ENCODE data around the gene PEAR1.

The PEAR1 gene

GRCh38 chr1:156945881-156946661, 52.6 kb downstream of the PEAR1 start:
- H3K36me3 ChIP-seq (ENCODE audit: insufficient read depth, low read length) = peaks cover 31% of the 10 kb centered on the region
- H3K9me3 ChIP-seq (ENCODE audit: control insufficient read depth, insufficient read depth, low read length) = no peaks in the 10 kb centered on the region
- H3K9ac ChIP-seq (ENCODE audit: low read depth, low read length) = no peak overlapping the region
- H3K4me1 ChIP-seq (ENCODE audit: insufficient read depth, low read length) = no peaks in the 10 kb centered on the region

DNA sequence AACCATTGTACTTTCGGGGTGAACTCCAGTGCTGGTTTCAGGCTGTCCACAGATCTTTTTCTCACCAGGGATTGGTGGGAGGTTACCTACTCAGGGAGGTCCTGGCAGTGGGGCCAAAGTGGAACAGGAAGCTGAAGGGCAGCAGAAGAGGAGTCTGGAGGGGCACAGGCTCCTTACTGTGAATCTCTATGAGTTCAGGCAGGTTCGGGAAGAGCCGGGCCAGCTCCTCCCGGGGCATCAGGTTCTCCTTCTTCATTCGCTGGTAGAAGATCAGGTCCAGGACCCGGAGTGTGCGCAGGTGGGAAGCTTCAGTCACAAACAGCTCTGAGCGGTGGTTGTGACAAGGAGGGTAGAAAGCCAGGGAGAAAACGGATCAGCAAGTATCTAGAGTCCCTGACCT, 53.6 kb downstream of the PEAR1 start:
- H3K36me3 ChIP-seq (ENCODE audit: insufficient read depth, low read length) = peaks cover 31% of the 10 kb centered on the region
- no peaks in the 10 kb centered on the region for H3K9me3 ChIP-seq (ENCODE audit: control insufficient read depth, insufficient read depth, low read length)

DNA sequence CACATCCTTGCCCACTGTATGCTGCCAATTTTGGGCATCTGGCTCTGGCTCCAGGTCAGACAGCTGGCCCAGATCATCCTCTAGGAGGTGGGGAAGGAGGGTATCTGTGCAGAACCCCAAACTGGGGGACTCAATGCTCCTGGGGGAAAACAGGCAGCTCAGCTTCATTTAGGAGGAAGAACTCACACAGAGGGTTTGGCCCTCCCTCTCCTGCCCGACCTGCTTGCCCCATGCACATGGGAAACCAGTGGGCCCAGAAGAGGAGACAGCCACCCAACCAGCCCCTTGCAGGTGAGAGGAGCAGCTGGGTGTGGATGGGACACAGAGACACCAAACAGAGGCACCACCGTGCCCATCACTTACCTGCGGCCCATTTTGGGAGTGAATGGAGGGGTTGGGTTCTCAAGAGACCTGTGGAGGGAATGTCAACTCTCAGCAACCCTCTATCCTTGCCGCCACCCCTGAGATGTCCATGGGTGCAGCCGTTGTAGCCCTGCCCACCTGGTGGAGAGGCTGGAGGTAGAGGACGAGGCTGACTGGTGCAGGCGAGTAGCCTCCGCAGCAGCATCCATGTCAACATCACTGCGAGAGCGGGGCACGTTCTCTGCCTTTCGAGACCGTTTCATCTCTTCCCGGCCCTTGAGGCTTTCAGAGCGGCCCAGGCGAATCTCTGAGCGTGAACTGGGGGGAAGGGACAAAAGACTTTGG, 54.5 kb downstream of the PEAR1 start:
- Histone ChIP-seq H3K9me3 (ENCODE audit: control insufficient read depth, insufficient read depth, low read length) (no peaks in the 10 kb centered on the region), H3K9ac (ENCODE audit: low read depth, low read length) (no peak overlapping the region), H3K36me3 (ENCODE audit: insufficient read depth, low read length) (peaks cover 32% of the 10 kb centered on the region), H3K4me1 (ENCODE audit: insufficient read depth, low read length) (no peaks in the 10 kb centered on the region)

More for the DNA sequence above, 53.6 kb downstream of the PEAR1 start:
- no peaks in the 10 kb centered on the region for H3K4me1 ChIP-seq (ENCODE audit: insufficient read depth, low read length)
- H3K9ac ChIP-seq (ENCODE audit: low read depth, low read length) = no peak overlapping the region

DNA sequence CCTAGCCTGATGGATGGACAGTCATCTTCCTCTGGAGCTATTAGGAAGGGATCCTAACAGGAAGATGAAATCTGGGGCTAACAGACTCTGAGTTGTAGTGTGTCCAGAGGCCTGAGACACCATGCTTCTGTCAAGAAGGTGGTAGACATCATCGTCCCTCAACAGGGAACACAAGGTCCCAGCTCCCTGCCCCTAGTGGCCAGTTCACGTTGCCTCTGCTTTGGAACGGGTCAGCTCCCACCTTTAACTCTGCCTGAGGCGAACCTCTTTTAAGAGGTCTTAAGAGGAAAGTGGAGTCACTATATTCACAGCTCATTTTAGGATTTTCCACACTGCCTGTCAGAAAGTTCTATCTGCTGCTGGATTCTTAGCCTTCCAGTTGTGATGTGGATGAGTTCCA, 55.2 kb downstream of the PEAR1 start:
- Histone ChIP-seq H3K9me3 (ENCODE audit: control insufficient read depth, insufficient read depth, low read length) (no peaks in the 10 kb centered on the region), H3K4me1 (ENCODE audit: insufficient read depth, low read length) (no peaks in the 10 kb centered on the region), H3K36me3 (ENCODE audit: insufficient read depth, low read length) (peaks cover 30% of the 10 kb centered on the region), H3K9ac (ENCODE audit: low read depth, low read length) (no peak overlapping the region)

- Histone ChIP-seq H3K4me1 (ENCODE audit: insufficient read depth, low read length) (no peaks in the 10 kb centered on the region), H3K36me3 (ENCODE audit: insufficient read depth, low read length) (peaks cover 26% of the 10 kb centered on the region), H3K9me3 (ENCODE audit: control insufficient read depth, insufficient read depth, low read length) (no peaks in the 10 kb centered on the region), H3K9ac (ENCODE audit: low read depth, low read length) (no peak overlapping the region)
Observed at GRCh38 chr1:156949127-156949526, 55.6 kb downstream of the PEAR1 start.

- H3K9ac ChIP-seq (ENCODE audit: low read depth, low read length) = no peak overlapping the region
- H3K9me3 ChIP-seq (ENCODE audit: control insufficient read depth, insufficient read depth, low read length) = no peaks in the 10 kb centered on the region
- peaks cover 19% of the 10 kb centered on the region for H3K36me3 ChIP-seq (ENCODE audit: insufficient read depth, low read length)
- H3K4me1 ChIP-seq (ENCODE audit: insufficient read depth, low read length) = no peaks in the 10 kb centered on the region
Observed at GRCh38 chr1:156951371-156951770, 57.9 kb downstream of the PEAR1 start.

DNA sequence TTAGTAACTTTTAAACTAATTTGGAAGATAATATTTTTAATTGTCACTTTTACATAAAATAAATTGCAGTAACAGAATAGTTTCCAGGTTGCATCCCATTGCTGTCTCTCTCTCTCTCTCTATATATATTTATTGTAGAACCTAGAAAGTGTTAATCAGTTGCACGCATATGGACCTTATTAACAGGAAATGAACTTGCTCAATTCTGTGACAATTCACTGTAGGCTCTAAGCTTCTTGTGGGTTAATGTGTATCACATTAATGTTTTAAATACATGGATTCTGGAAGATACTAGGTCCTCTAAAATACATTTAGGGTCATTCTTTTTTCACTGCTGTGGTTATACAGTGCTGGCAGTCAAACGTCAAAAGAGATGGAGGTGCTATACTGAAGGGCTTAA, 60.1 kb downstream of the PEAR1 start:
- Histone ChIP-seq H3K9ac (ENCODE audit: low read depth, low read length) (no peak overlapping the region), H3K36me3 (ENCODE audit: insufficient read depth, low read length) (peaks cover 18% of the 10 kb centered on the region), H3K4me1 (ENCODE audit: insufficient read depth, low read length) (no peaks in the 10 kb centered on the region), H3K9me3 (ENCODE audit: control insufficient read depth, insufficient read depth, low read length) (no peaks in the 10 kb centered on the region)

DNA sequence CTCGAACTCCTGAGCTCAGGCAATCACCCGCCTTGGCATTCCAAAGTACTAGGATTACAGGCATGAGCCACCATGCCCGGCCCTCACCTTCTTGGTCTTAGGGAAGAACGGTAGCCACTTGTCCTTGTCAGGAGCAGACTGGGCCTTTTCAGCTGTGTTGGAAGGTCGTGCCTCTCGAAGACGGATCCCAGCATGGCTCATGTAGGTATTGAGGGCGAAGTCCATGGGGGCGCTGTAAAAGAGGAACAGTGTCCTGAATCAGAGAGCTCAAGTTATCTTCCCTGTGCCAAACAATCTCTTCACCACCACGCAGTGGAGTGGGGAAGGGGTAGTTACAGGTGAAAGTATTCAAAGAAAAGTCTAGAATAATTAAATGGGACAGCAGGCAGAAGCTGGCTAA, 62.8 kb downstream of the PEAR1 start:
- Histone ChIP-seq H3K36me3 (ENCODE audit: insufficient read depth, low read length) (peaks cover 30% of the 10 kb centered on the region), H3K9me3 (ENCODE audit: control insufficient read depth, insufficient read depth, low read length) (no peaks in the 10 kb centered on the region), H3K9ac (ENCODE audit: low read depth, low read length) (no peak overlapping the region), H3K4me1 (ENCODE audit: insufficient read depth, low read length) (no peaks in the 10 kb centered on the region)

DNA sequence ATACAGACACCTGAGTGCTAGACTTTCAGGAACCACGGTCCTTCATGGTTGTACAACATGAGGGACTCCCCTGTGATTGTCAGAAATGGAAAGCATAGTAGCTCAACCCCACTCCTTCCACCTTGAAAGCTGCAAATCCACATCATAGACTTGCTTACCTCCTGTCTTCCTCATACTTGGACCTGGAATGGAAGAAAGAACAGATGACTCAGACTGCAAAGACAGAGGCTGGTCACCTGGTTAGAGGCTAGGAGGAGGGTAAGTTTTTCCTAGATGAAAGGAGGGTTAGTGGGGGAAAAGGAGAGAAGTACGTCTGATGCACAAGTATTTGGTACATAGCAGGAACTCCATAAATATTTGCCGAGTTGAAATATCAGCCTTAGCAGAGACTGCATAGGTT, 64.1 kb downstream of the PEAR1 start:
- no peaks in the 10 kb centered on the region for H3K4me1 ChIP-seq (ENCODE audit: insufficient read depth, low read length)
- no peak overlapping the region for H3K9ac ChIP-seq (ENCODE audit: low read depth, low read length)
- H3K36me3 ChIP-seq (ENCODE audit: insufficient read depth, low read length) = peaks cover 35% of the 10 kb centered on the region
- no peaks in the 10 kb centered on the region for H3K9me3 ChIP-seq (ENCODE audit: control insufficient read depth, insufficient read depth, low read length)

- Histone ChIP-seq H3K9me3 (ENCODE audit: control insufficient read depth, insufficient read depth, low read length) (no peaks in the 10 kb centered on the region), H3K9ac (ENCODE audit: low read depth, low read length) (no peak overlapping the region), H3K36me3 (ENCODE audit: insufficient read depth, low read length) (peaks cover 34% of the 10 kb centered on the region), H3K4me1 (ENCODE audit: insufficient read depth, low read length) (no peaks in the 10 kb centered on the region)
Observed at GRCh38 chr1:156958247-156958714, 64.8 kb downstream of the PEAR1 start.

GRCh38 chr1:156959414-156959813, 65.9 kb downstream of the PEAR1 start:
- Histone ChIP-seq H3K9ac (ENCODE audit: low read depth, low read length) (no peak overlapping the region), H3K9me3 (ENCODE audit: control insufficient read depth, insufficient read depth, low read length) (no peaks in the 10 kb centered on the region), H3K36me3 (ENCODE audit: insufficient read depth, low read length) (peaks cover 38% of the 10 kb centered on the region), H3K4me1 (ENCODE audit: insufficient read depth, low read length) (no peaks in the 10 kb centered on the region)

- no peak overlapping the region for H3K9ac ChIP-seq (ENCODE audit: low read depth, low read length)
- peaks cover 38% of the 10 kb centered on the region for H3K36me3 ChIP-seq (ENCODE audit: insufficient read depth, low read length)
- no peaks in the 10 kb centered on the region for H3K9me3 ChIP-seq (ENCODE audit: control insufficient read depth, insufficient read depth, low read length)
- H3K4me1 ChIP-seq (ENCODE audit: insufficient read depth, low read length) = no peaks in the 10 kb centered on the region
Observed at GRCh38 chr1:156959925-156960324, 66.4 kb downstream of the PEAR1 start.

- H3K9ac ChIP-seq (ENCODE audit: low read depth, low read length) = no peak overlapping the region
- H3K4me1 ChIP-seq (ENCODE audit: insufficient read depth, low read length) = no peaks in the 10 kb centered on the region
- no peaks in the 10 kb centered on the region for H3K9me3 ChIP-seq (ENCODE audit: control insufficient read depth, insufficient read depth, low read length)
- H3K36me3 ChIP-seq (ENCODE audit: insufficient read depth, low read length) = peaks cover 38% of the 10 kb centered on the region
Observed at GRCh38 chr1:156961709-156962108, 68.2 kb downstream of the PEAR1 start.

DNA sequence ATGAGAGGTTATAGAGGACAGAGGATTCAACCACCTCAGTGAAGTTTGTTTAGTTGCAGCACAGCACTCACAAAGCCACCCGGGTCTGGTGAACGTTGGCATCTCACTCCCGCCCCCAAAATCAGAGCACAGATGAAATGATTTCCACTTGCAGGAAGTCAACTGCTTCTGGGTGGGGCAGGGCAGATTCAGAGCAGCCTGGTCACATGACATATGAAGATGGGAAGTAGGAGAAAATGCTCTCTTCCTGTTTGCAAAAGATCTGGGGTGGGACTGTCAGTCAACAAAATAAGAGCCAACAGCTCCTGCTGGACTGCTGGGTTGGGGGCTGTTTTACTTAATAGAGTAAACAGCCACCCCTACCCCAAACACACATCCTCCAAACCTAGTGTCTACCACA, 70.1 kb downstream of the PEAR1 start:
- no peaks in the 10 kb centered on the region for H3K4me1 ChIP-seq (ENCODE audit: insufficient read depth, low read length)
- peaks cover 28% of the 10 kb centered on the region for H3K36me3 ChIP-seq (ENCODE audit: insufficient read depth, low read length)
- no peaks in the 10 kb centered on the region for H3K9me3 ChIP-seq (ENCODE audit: control insufficient read depth, insufficient read depth, low read length)
- no peak overlapping the region for H3K9ac ChIP-seq (ENCODE audit: low read depth, low read length)

- peaks cover 22% of the 10 kb centered on the region for H3K36me3 ChIP-seq (ENCODE audit: insufficient read depth, low read length)
- H3K4me1 ChIP-seq (ENCODE audit: insufficient read depth, low read length) = no peaks in the 10 kb centered on the region
- H3K9me3 ChIP-seq (ENCODE audit: control insufficient read depth, insufficient read depth, low read length) = no peaks in the 10 kb centered on the region
- no peak overlapping the region for H3K9ac ChIP-seq (ENCODE audit: low read depth, low read length)
Observed at GRCh38 chr1:156964441-156964840, 70.9 kb downstream of the PEAR1 start.
